KMS-11 (cell line): ENCODE results near the gene ZDHHC20.

Experiments used
- H2AFZ ChIP-seq: fragments of 200-600 bp; sonication (generic); 2 replicates; pipeline ENCODE4 v1.6.1; 2016; ENCODE audit warnings: antibody characterized with exemption, mixed run types, low read depth
- H3K27ac ChIP-seq: fragments of 200-600 bp; sonication (generic); 2 replicates; pipeline ENCODE4 v1.6.1; 2016; ENCODE audit warnings: mild to moderate bottlenecking, mixed run types
- H3K27me3 ChIP-seq: fragments of 200-600 bp; sonication (generic); 2 replicates; pipeline ENCODE4 v1.6.1; 2017; ENCODE audit warnings: mild to moderate bottlenecking, low read depth, mixed run types, moderate library complexity; ENCODE audit not compliant: insufficient read depth
- H3K36me3 ChIP-seq: fragments of 200-600 bp; sonication (generic); 2 replicates; pipeline ENCODE4 v1.6.1; 2017; ENCODE audit warnings: mild to moderate bottlenecking, mixed run types; ENCODE audit not compliant: insufficient read depth
- H3K4me1 ChIP-seq: fragments of 200-600 bp; sonication (generic); 2 replicates; pipeline ENCODE4 v1.6.1; 2016; ENCODE audit warnings: mild to moderate bottlenecking, low read depth, mixed run types; ENCODE audit not compliant: poor library complexity, severe bottlenecking
- H3K4me2 ChIP-seq: fragments of 200-600 bp; sonication (generic); 2 replicates; pipeline ENCODE4 v1.7.0; 2016; ENCODE audit warnings: mild to moderate bottlenecking, mixed run types
- H3K4me3 ChIP-seq: fragments of 200-600 bp; sonication (generic); IDR thresholded peaks from 2 replicates; pipeline ENCODE4 v1.6.1; 2017; ENCODE audit warnings: low read depth, low read length, mixed read lengths; ENCODE audit not compliant: insufficient read depth
- H3K79me2 ChIP-seq: fragments of 200-600 bp; sonication (generic); 2 replicates; pipeline ENCODE4 v1.6.1; 2016; ENCODE audit warnings: low read depth, mixed run types; ENCODE audit not compliant: insufficient read depth
- H3K9ac ChIP-seq: fragments of 200-600 bp; sonication (generic); 2 replicates; pipeline ENCODE4 v1.6.1; 2016; ENCODE audit warnings: mild to moderate bottlenecking, mixed run types
- H4K20me1 ChIP-seq: fragments of 200-600 bp; sonication (generic); 2 replicates; pipeline ENCODE4 v1.6.1; 2016; ENCODE audit warnings: mild to moderate bottlenecking, mixed run types; ENCODE audit not compliant: insufficient read depth
- TF ChIP-seq, protein P1 (sequence below): fragments of 200-600 bp; sonication (generic); conservative IDR thresholded peaks from 2 replicates; pipeline ENCODE4 v1.6.1; 2017; ENCODE audit warnings: low read depth, mild to moderate bottlenecking, antibody characterized with exemption, low read length, moderate library complexity, mixed read lengths

The ZDHHC20 gene

DNA sequence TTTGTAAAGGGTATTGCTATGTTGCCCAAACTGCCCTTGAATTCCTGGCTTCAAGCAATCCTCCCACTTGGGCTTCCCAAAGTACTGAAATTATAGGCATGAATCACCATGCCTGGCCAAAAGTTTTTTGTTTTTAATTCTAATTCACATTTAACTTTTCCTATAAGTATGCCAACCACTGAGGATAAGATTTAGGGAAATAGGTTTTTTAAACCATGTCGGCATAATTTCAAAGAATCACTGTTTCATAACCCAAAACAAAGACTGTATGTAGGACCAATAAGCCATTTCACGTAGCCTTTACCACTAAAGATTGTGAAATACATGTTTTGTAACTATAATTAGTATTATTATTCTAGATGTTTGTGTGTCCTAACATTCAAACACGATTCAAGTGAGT lies 8.2 kb downstream of the ZDHHC20 start:
- Histone ChIP-seq H3K4me3 (no peak overlapping the region), H2AFZ (no peak overlapping the region), H3K4me1 (peaks cover 5% of the 10 kb centered on the region), H3K36me3 (no peaks in the 10 kb centered on the region), H3K27ac (no peak overlapping the region), H3K27me3 (no peaks in the 10 kb centered on the region), H3K4me2 (no peak overlapping the region), H4K20me1 (no peaks in the 10 kb centered on the region), H3K9ac (no peak overlapping the region), H3K79me2 (peaks cover 24% of the 10 kb centered on the region)
- TF ChIP-seq, protein P1, sequence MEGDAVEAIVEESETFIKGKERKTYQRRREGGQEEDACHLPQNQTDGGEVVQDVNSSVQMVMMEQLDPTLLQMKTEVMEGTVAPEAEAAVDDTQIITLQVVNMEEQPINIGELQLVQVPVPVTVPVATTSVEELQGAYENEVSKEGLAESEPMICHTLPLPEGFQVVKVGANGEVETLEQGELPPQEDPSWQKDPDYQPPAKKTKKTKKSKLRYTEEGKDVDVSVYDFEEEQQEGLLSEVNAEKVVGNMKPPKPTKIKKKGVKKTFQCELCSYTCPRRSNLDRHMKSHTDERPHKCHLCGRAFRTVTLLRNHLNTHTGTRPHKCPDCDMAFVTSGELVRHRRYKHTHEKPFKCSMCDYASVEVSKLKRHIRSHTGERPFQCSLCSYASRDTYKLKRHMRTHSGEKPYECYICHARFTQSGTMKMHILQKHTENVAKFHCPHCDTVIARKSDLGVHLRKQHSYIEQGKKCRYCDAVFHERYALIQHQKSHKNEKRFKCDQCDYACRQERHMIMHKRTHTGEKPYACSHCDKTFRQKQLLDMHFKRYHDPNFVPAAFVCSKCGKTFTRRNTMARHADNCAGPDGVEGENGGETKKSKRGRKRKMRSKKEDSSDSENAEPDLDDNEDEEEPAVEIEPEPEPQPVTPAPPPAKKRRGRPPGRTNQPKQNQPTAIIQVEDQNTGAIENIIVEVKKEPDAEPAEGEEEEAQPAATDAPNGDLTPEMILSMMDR, result no peak

DNA sequence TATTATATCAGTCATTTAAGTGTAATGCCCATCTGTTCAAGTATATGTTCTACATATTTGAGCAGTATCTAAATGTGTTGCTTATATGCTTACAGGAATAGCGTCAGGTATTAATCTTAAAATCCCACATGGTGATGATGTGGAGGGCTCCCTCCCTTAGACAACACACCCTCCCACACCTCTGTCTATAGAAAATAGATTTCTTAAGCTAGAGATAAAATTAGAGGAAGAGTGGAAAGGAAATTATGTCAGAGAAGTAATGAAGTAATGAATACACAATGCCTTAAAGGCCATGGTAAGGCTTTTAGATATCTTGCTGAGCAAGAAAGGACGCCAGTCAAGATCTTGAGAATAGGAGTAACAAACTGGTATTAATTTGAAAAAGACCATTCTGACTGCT lies 12.4 kb downstream of the ZDHHC20 start:
- no peak overlapping the region for H3K4me3 ChIP-seq
- H3K4me2 ChIP-seq, result no peak overlapping the region
- TF ChIP-seq, protein P1, result no peak
- H3K36me3 ChIP-seq, result no peaks in the 10 kb centered on the region
- H2AFZ ChIP-seq, result no peak overlapping the region
- no peaks in the 10 kb centered on the region for H3K4me1 ChIP-seq
- no peak overlapping the region for H3K27ac ChIP-seq
- no peaks in the 10 kb centered on the region for H3K27me3 ChIP-seq
- peaks cover under 1% of the 10 kb centered on the region for H3K79me2 ChIP-seq
- no peak overlapping the region for H3K9ac ChIP-seq
- H4K20me1 ChIP-seq, result no peaks in the 10 kb centered on the region

DNA sequence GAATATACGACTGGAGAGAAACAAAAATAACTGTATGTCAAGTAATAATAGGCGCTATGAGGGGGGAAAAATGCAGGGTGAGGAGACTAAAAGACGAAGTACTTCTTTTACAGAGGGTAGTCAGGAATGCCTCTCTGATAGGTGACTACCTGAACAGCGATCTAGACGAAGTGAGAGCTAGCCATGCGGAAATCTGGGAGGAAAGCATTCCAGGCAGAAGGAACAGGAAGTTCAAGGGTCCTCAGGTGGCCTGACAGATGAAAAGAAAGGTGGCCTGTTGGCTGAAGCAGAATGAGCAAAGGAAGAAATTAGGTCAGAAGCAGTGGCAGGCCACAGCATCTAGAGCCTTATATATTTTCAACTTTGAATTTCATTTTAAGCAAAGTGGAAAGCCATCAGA lies 13.3 kb downstream of the ZDHHC20 start:
- TF ChIP-seq, protein P1, result no peak
- no peaks in the 10 kb centered on the region for H4K20me1 ChIP-seq

DNA sequence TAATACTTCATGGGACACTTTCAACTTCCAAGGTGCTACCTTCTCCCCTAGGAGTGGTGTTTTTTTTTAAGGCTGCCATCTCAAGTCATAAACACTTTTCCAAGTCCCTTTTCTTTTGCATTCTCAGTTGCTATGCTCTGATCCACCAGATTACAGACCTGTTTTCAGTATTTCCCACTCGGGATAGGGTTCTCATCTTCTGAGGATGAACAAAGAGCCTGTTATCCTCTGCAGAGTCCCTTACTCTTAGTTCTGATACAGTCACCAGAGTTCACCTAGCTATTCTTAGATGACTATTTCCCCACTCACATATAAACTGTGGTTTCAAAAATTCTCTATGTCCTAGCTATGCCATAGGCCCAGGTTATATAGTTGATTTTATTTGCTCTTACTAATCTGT lies 15.9 kb downstream of the ZDHHC20 start:
- Histone ChIP-seq H3K4me3 (no peak overlapping the region), H3K4me2 (no peak overlapping the region), H3K27ac (no peak overlapping the region), H3K79me2 (no peaks in the 10 kb centered on the region), H3K9ac (no peak overlapping the region), H3K27me3 (no peaks in the 10 kb centered on the region), H2AFZ (no peak overlapping the region), H3K36me3 (no peaks in the 10 kb centered on the region), H4K20me1 (no peaks in the 10 kb centered on the region), H3K4me1 (no peaks in the 10 kb centered on the region)
- TF ChIP-seq, protein P1, result no peak

More for the DNA sequence above, 13.3 kb downstream of the ZDHHC20 start:
- Histone ChIP-seq H3K4me2 (no peak overlapping the region), H3K4me3 (no peak overlapping the region), H3K9ac (no peak overlapping the region), H3K36me3 (no peaks in the 10 kb centered on the region), H3K27me3 (no peaks in the 10 kb centered on the region), H3K27ac (no peak overlapping the region), H2AFZ (no peak overlapping the region), H3K79me2 (no peaks in the 10 kb centered on the region; the same call in 1 of the 2 replicates), H3K4me1 (no peaks in the 10 kb centered on the region)

DNA sequence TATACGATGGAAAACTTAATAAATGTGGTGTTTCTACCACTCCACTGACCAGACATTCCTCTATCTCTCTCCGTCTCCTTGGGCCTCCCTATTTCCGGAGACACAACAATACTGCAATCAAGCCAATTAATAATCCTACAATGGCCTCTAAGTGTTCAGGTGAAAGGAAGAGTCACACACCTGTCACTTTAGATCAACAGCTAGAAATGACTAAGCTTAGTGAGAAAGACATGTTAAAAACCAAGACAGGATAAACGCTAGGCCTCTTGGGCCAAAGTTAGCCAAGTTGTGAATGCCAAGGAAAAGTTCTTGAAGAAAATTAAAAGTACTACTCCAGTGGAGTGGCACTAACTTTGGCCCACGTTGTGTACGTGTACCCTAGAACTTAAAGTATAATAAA lies 22.5 kb downstream of the ZDHHC20 start:
- Histone ChIP-seq H3K4me3 (no peak overlapping the region), H3K79me2 (no peaks in the 10 kb centered on the region), H2AFZ (no peak overlapping the region), H3K27me3 (no peaks in the 10 kb centered on the region), H3K9ac (no peak overlapping the region), H3K27ac (no peak overlapping the region), H3K4me2 (no peak overlapping the region), H4K20me1 (no peaks in the 10 kb centered on the region), H3K4me1 (peaks cover 12% of the 10 kb centered on the region), H3K36me3 (no peaks in the 10 kb centered on the region)
- TF ChIP-seq, protein P1, result no peak
